Fibroblast of lung (primary cell): ENCODE measurements around the gene LRRD1. TPM values are rescaled to one million over a fixed set of nuclear protein-coding genes. Genes with fewer than 3 reads are reported as not detected.

Source experiments
- DNase-seq, 2 donors: peaks; one replicate each; pipeline versions ENCODE4 v3.0.0 to v3.0.0-alpha.2; 2010; ENCODE audit warnings: low read depth in 2 of 2
- H2AFZ ChIP-seq: 2 replicates; pipeline ENCODE4 v1.5.1; 2012; ENCODE audit warnings: low read length, control low read depth, inconsistent platforms
- H3K27ac ChIP-seq: 2 replicates; pipeline ENCODE4 v1.5.1; 2011; ENCODE audit warnings: low read length, control low read depth; ENCODE audit not compliant: insufficient read depth
- H3K27me3 ChIP-seq: 2 replicates; pipeline ENCODE4 v1.5.1; 2011; ENCODE audit warnings: mild to moderate bottlenecking, low read length; ENCODE audit not compliant: control insufficient read depth, insufficient read depth
- H3K36me3 ChIP-seq: 2 replicates; pipeline ENCODE4 v1.5.1; 2011; ENCODE audit warnings: low read length; ENCODE audit not compliant: control insufficient read depth, insufficient read depth
- H3K4me1 ChIP-seq: 2 replicates; pipeline ENCODE4 v1.5.1; 2011; ENCODE audit warnings: low read length; ENCODE audit not compliant: control insufficient read depth, insufficient read depth; ENCODE audit errors: extremely low read depth
- H3K4me2 ChIP-seq: 2 replicates; pipeline ENCODE4 v1.5.1; 2011; ENCODE audit warnings: low read length, control low read depth; ENCODE audit not compliant: insufficient read depth; ENCODE audit errors: extremely low read depth
- H3K4me3 ChIP-seq, 4 experiments: fragments of 200-600 bp in 1 of 4; sonication (generic) in 1 of 4; replicated peaks in 1 of 4; 2 replicates each; pipeline ENCODE4 v1.5.1; 2011 to 2016; ENCODE audit warnings: low read length in 4 of 4, low read depth in 3 of 4, mild to moderate bottlenecking in 3 of 4, control low read depth in 2 of 4, inconsistent platforms in 1 of 4, mixed read lengths in 1 of 4; ENCODE audit not compliant: insufficient read depth in 1 of 4; ENCODE audit errors: control extremely low read depth in 1 of 4
- H3K79me2 ChIP-seq: 2 replicates; pipeline ENCODE4 v1.5.1; 2012; ENCODE audit warnings: mild to moderate bottlenecking, low read length, inconsistent platforms; ENCODE audit not compliant: control insufficient read depth, insufficient read depth
- H3K9ac ChIP-seq: 2 replicates; pipeline ENCODE4 v1.5.1; 2011; ENCODE audit warnings: mild to moderate bottlenecking, low read length, control low read depth; ENCODE audit not compliant: insufficient read depth
- H3K9me3 ChIP-seq: 2 replicates; pipeline ENCODE4 v1.5.1; 2012; ENCODE audit warnings: low read depth, low read length; ENCODE audit not compliant: control insufficient read depth, insufficient read depth
- H4K20me1 ChIP-seq: 2 replicates; pipeline ENCODE4 v1.5.1; 2011; ENCODE audit warnings: low read length; ENCODE audit not compliant: control insufficient read depth, insufficient read depth; ENCODE audit errors: extremely low read depth
- CTCF ChIP-seq, 2 donors: IDR thresholded peaks in 1 of 2; conservative IDR thresholded peaks in 1 of 2; 1 replicate in 1 of 2; 2 replicates in 1 of 2; pipeline ENCODE4 v1.5.1; 2011 to 2012; ENCODE audit warnings: low read length in 2 of 2, control low read depth in 1 of 2, inconsistent platforms in 1 of 2, low read depth in 1 of 2, mild to moderate bottlenecking in 1 of 2
- EZH2 ChIP-seq: IDR thresholded peaks from 2 replicates; pipeline ENCODE4 v1.5.1; 2012; ENCODE audit warnings: low read length, control low read depth, mild to moderate bottlenecking; ENCODE audit errors: missing control alignments
- polyA plus RNA-seq, 2 donors: library from polyadenylated mRNA; depleted of rRNA in 1 of 2; stranded (reverse) in 1 of 2; unstranded in 1 of 2; fragments of >200 nt; gene quantifications; 2 replicates each; pipeline ENCODE4 v1.2.1, GENCODE V29; 2011 to 2012; ENCODE audit warnings: missing spikeins in 1 of 2
- total RNA-seq: library from RNA; depleted of rRNA; stranded (reverse); fragments of >200 nt; gene quantifications from 2 replicates; pipeline ENCODE4 v1.2.1, GENCODE V29; 2014

Gene LRRD1
- total and polyA plus RNA-seq, 2 donors (not counting 1 experiment from before 2014, with no cell fraction given) = 0.06 to 0.17 TPM

GRCh38 chr7:92158660-92159575 is 20.0 kb downstream of the LRRD1 start:
- Histone ChIP-seq H3K9me3 (no peaks in the 10 kb centered on the region), H4K20me1 (no peaks in the 10 kb centered on the region), H2AFZ (no peak overlapping the region), H3K4me2 (peak overlapping the region; percentile 44), H3K36me3 (no peaks in the 10 kb centered on the region), H3K79me2 (no peaks in the 10 kb centered on the region), H3K27me3 (no peaks in the 10 kb centered on the region), H3K4me3 (no peak overlapping the region), H3K9ac (no peak overlapping the region), H3K27ac (peak overlapping the region; percentile 18), H3K4me1 (peaks cover 2% of the 10 kb centered on the region)
- peak; percentile 90 to 96 for DNase-seq
- TF ChIP-seq EZH2 = no peak
- no peak for TF ChIP-seq CTCF (conservative IDR thresholded peaks at IDR 0.05 in 1 of 2, IDR thresholded peaks at IDR 0.05 in 1 of 2; ENCODE audit: low read depth in 1 of 2, low read length in 2 of 2)

- no peak overlapping the region for H2AFZ ChIP-seq
- H3K9me3 ChIP-seq = no peaks in the 10 kb centered on the region
- peaks cover 2% of the 10 kb centered on the region for H3K4me1 ChIP-seq
- no peak overlapping the region for H3K4me2 ChIP-seq
- DNase-seq = no peak
- no peaks in the 10 kb centered on the region for H4K20me1 ChIP-seq
- H3K9ac ChIP-seq = no peak overlapping the region
- H3K79me2 ChIP-seq = no peaks in the 10 kb centered on the region
- no peak for TF ChIP-seq CTCF (conservative IDR thresholded peaks at IDR 0.05 in 1 of 2, IDR thresholded peaks at IDR 0.05 in 1 of 2; ENCODE audit: low read depth in 1 of 2, low read length in 2 of 2)
- TF ChIP-seq EZH2 = no peak
- no peaks in the 10 kb centered on the region for H3K36me3 ChIP-seq
- no peaks in the 10 kb centered on the region for H3K27me3 ChIP-seq
- H3K4me3 ChIP-seq = no peak overlapping the region
- no peak overlapping the region for H3K27ac ChIP-seq
Measured at GRCh38 chr7:92156990-92157389, 22.0 kb downstream of the LRRD1 start.

- no peak overlapping the region for H3K4me3 ChIP-seq
- no peaks in the 10 kb centered on the region for H3K9me3 ChIP-seq
- peak in 1 of 2 donors; percentile 11 for DNase-seq
- no peak for TF ChIP-seq EZH2
- TF ChIP-seq CTCF (conservative IDR thresholded peaks at IDR 0.05 in 1 of 2, IDR thresholded peaks at IDR 0.05 in 1 of 2; ENCODE audit: low read depth in 1 of 2, low read length in 2 of 2) = no peak
- H3K36me3 ChIP-seq = no peaks in the 10 kb centered on the region
- no peak overlapping the region for H3K9ac ChIP-seq
- H3K4me2 ChIP-seq = no peak overlapping the region
- peaks cover 2% of the 10 kb centered on the region for H3K4me1 ChIP-seq
- no peak overlapping the region for H3K27ac ChIP-seq
- no peaks in the 10 kb centered on the region for H4K20me1 ChIP-seq
- H3K27me3 ChIP-seq = no peaks in the 10 kb centered on the region
- no peaks in the 10 kb centered on the region for H3K79me2 ChIP-seq
- no peak overlapping the region for H2AFZ ChIP-seq
Measured at GRCh38 chr7:92155108-92155739, 23.7 kb downstream of the LRRD1 start.
